DMS153 (cell line): Measurements from ENCODE around the gene KDM1A.

ENCODE experiments used
- DNase-seq: peaks from one replicate; lab custom pipeline; 2025; lab: John Stamatoyannopoulos, UW

Gene KDM1A

DNA sequence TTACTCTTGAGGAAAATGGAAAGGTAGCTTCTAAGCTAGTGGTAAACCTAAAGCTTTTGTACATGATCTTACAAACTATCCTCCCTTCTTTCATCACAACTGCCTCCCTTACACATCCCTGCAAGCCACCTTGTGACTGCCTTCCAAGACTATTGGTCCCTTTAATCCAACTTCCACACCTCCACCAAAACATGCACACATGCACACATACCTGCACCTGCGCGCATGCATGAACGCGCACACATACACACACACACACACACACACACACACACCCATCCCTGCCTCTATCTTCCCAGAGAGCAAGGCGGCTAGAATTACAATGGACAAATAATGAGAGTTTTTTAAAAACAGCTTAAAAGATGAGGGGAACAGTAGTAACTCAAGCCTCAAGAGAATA lies 91.1 kb downstream of the KDM1A start:
- DNase-seq: no peak

DNA sequence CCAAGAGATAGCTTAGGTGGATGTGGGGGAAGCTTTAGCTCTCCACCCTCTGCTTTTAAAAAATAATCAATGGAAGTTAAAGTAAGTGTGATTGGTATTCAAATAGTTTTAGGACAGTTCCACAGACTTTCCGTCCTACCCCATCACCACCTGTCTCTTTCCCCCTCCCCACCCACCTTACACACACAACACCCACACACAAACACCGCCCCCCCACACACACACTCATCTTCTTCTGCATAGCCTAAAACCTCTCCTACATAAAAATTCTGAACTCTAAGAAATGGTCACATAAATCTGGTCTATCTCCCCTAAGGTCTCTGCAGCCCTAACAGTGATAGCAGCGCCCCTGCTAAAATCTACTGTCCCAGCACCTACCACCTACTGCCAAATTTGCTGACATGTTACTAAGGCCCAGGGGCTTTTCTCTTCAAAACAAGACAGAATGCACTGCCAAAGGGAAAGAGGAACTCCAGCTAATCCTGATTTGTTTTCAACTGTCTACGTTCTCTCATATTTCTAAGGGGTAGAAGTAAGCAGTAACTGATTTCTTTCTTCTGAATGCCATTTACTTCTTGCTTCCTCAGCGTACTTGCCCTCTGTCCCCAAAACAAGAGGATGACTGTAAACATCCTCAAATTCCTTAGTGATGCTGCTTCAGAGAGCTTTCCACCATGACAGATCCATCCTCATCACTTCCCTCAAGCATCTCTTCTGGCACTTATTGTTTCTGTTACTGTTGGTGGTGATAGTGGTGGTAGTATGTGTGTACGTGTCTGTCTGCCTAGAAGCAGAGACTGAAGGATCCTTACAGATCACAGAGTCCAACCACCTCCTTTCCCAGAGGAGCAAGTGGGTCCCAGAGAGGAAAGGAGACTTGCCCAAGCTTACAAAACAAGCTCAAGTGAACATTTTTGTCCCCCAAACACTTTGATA lies 92.6 kb downstream of the KDM1A start:
- DNase-seq: no peak

DNA sequence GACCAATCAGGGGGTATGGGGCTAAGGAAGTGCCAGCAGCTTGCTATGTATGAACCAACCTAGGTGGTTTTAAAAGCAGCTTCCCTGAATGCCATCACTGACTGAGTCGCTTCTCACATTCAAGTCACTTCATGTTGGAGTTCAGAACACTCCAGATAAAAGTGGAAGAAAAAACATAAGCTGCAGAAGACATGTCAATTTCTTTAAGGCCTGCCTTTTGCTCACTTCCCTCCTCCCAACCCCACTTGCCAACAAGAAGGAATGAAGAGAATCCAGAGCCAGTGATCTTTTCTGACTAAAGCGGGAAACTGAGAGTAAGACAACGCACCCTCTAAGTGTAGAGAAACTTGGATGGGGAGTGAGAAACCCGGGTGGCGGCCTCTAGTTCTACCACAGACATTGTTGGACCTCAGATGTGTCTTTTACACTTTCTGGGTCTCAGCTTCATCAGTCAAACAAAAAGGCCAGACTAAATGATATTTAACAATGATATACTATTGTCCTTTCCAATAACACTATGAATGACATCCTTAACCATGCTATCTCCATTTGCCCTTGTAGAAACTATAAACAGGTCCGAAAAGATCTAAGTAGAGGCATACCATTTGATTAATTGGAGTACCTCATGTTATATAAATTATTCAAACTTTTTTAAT lies 95.3 kb downstream of the KDM1A start:
- DNase-seq: no peak

DNA sequence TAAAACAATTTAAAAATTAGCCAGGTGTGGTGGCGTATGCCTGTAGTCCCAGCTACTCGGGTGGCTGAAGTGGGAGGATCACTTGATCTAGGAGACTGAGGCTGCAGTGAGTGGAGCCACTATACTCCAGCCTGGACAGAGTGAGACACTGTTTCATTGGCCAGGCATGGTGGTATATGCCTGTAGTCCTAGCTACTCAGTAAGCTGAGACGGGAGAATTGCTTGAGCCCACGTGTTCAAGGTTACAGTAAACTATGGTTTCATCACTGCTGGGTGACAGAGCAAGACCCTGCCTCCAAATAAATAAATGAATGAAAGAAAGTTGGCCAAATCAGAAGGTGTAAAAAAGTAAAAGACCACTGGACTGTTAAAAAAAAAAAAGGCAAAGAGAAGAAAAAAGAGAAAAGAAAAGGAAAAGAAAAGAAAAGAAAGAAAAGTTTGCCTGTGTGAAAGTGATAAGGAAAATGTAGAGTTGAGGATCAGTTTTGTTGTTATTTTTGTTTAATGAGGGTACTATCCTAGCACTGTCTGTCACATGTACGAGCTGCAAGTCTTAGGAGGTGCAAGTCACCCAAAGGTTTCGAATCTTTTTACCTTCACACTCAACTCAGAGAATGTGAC lies 97.1 kb downstream of the KDM1A start:
- no peak for DNase-seq

GRCh38 chr1:23116921-23117699 lies 97.8 kb downstream of the KDM1A start:
- DNase-seq: no peak

GRCh38 chr1:23118407-23118806 lies 99.1 kb downstream of the KDM1A start:
- no peak for DNase-seq

DNA sequence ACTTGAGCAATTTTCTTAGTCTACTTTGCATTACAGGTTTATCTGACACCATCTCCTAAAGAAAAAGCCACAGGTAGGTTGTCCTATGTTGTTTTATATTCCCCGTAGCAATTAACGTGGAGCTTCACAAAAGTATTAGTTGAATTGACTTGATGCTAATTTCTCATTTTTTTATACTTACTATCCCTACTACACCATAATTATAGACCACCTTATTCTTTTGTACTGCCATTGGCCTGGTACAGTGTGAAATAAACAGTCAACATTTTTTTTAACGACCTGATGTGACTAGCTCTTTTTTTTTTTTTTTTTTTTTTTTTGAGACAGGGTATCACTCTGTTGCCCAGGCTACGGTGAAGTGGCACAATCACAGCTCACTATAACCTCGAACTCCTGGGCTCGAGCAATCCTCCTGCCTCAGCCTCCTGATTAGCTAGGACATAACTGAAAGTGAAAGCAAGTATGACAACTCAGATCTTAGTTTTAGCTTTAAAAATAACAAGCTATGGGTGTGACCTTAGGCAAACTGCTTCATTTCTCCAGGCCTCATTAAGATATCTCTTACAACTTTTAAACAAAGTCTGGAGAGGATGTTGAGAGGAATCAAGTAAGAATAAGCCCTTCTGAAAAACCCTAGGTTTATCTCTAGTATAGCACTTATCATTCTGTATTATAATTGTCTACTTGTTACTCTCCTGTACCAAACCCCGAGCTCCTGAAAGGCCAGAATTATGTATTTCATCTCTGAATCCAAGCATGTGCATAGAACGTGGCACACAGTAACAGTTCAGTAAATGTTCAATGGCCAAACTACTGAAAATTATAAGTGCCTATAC lies 99.9 kb downstream of the KDM1A start:
- DNase-seq: no peak

- DNase-seq: no peak
These were observed 101.1 kb downstream of the KDM1A start for GRCh38 chr1:23120383-23120782.

GRCh38 chr1:23122023-23122748 lies 102.9 kb downstream of the KDM1A start:
- DNase-seq: no peak

- no peak for DNase-seq
These were observed 103.5 kb downstream of the KDM1A start for GRCh38 chr1:23122796-23123195.

- DNase-seq: no peak
These were observed 104.3 kb downstream of the KDM1A start for GRCh38 chr1:23123528-23123927.

GRCh38 chr1:23124259-23125026 lies 105.2 kb downstream of the KDM1A start:
- no peak for DNase-seq

- no peak for DNase-seq
These were observed 106.2 kb downstream of the KDM1A start for GRCh38 chr1:23125489-23125888.

DNA sequence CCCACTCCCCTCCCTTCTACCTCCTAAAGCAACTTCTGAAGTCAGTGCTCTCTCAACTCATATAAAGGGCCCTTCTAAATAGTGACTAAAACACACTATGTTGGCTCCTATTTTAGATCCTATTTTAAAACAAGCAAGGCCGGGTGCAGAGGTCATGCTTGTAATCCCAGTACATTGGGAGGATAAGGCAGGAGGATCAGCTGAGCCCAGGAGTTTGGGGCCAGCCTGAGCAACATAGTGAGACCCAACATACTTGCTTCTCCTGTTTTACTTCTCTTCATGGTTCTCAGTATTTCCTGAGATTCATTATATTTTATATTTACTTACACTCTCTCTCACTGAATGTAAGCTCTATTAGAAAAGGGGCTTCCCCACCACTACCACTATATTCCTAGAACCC lies 106.9 kb downstream of the KDM1A start:
- no peak for DNase-seq

- DNase-seq: no peak
These were observed 107.5 kb downstream of the KDM1A start for GRCh38 chr1:23126801-23127200.

DNA sequence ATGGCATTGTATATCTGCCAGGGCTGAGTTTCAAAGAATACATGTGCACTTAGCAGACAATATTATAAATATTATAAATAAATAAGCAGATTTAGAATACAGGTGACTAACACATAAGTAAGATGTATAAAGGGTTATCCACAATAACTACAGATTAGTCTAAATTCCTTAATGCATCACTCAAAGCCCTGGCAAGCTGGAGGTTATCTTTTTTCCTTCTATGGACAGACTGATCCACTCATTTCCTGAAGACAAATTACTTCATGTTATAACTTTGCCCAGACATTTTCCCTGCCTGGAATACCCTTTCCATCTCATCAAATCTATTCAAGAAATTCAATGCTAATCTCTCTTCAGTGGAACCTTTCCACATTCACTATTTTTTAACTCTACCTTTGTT lies 110.6 kb downstream of the KDM1A start:
- no peak for DNase-seq

DNA sequence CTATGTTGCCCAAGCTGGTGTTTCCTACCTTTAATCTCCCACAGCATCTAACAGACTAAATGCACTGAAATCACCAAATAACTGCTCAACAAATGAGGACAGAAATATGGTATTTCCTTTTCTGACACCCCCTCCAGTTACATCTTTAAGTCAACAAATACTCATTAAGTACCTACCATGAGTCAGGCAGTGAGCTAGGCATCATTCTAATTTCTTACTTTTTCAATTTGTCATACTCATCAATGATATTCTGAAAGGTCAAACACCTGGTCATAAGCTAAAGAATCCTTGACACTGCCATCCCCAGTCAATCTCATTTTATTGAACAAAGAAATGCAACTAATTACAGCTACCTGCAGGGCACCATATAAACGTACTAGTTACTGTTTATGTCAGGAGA lies 112.8 kb downstream of the KDM1A start:
- no peak for DNase-seq
